GM21423 (cell line): ENCODE results near the gene SLFN5.
"Not testable (repeated sequence)": the region's sequence is repeated elsewhere in the genome, so short reads cannot be mapped to it uniquely, and the experiment has no call there.

Experiments used
- ATAC-seq: cut with Tn5 transposase; IDR thresholded peaks from one replicate; pipeline ENCODE4 v1.9.1; 2021; ENCODE audit warnings: mild to moderate bottlenecking, moderate library complexity; ENCODE audit not compliant: unreplicated experiment

Gene SLFN5

GRCh38 chr17:35241520-35241919 is 1.4 kb upstream of the SLFN5 start:
- no peak for ATAC-seq

- ATAC-seq = peak; percentile 51
These were observed 591 bp upstream of the SLFN5 start for GRCh38 chr17:35242158-35242804.

- no peak for ATAC-seq
These were observed 879 bp downstream of the SLFN5 start for GRCh38 chr17:35243561-35244340.

- peak; percentile 52 for ATAC-seq
These were observed 1.7 kb downstream of the SLFN5 start for GRCh38 chr17:35244341-35245195.

GRCh38 chr17:35245196-35245486 is 2.3 kb downstream of the SLFN5 start:
- no peak for ATAC-seq

GRCh38 chr17:35252651-35253050 is 9.8 kb downstream of the SLFN5 start:
- no peak for ATAC-seq

GRCh38 chr17:35254107-35254773 is 11.4 kb downstream of the SLFN5 start:
- ATAC-seq = no peak

- no peak for ATAC-seq
These were observed 12.4 kb downstream of the SLFN5 start for GRCh38 chr17:35255316-35255715.

GRCh38 chr17:35256629-35257028 is 13.8 kb downstream of the SLFN5 start:
- no peak for ATAC-seq

- no peak for ATAC-seq
These were observed 14.4 kb downstream of the SLFN5 start for GRCh38 chr17:35257208-35257659.

- no peak for ATAC-seq
These were observed 16.1 kb downstream of the SLFN5 start for GRCh38 chr17:35259001-35259400.

GRCh38 chr17:35265071-35265470 is 22.2 kb downstream of the SLFN5 start:
- no peak for ATAC-seq

- ATAC-seq = no peak
These were observed 22.8 kb downstream of the SLFN5 start for GRCh38 chr17:35265566-35266141.

GRCh38 chr17:35274167-35275066 is 31.5 kb downstream of the SLFN5 start:
- not testable (repeated sequence) for ATAC-seq

GRCh38 chr17:35278454-35278853 is 35.6 kb downstream of the SLFN5 start:
- not testable (repeated sequence) for ATAC-seq

GRCh38 chr17:35278876-35279275 is 36.0 kb downstream of the SLFN5 start:
- ATAC-seq = not testable (repeated sequence)

GRCh38 chr17:35283767-35284166 is 40.9 kb downstream of the SLFN5 start:
- no peak for ATAC-seq

GRCh38 chr17:35284955-35285354 is 42.1 kb downstream of the SLFN5 start:
- ATAC-seq = no peak

- ATAC-seq = no peak
These were observed 43.4 kb downstream of the SLFN5 start for GRCh38 chr17:35286120-35286781.
